Measurements from ENCODE around the gene UCN3. TPM values are rescaled to one million over a fixed set of nuclear protein-coding genes. Genes with fewer than 3 reads are reported as not detected.

UCN3 gene
- total and polyA plus RNA-seq, 2 of the 4 experiments (the other 2 are of a cell fraction): not detected

GRCh38 chr10:5369362-5370158 is 4.8 kb downstream of the UCN3 start:
- Histone ChIP-seq H3K9ac (ENCODE audit: low read depth, low read length) (no peak overlapping the region), H2BK20ac (ENCODE audit: low read depth, low read length) (no peak overlapping the region), H3K4me2 (ENCODE audit: low read depth, low read length) (no peak overlapping the region), H4K20me1 (ENCODE audit: insufficient read depth, low read length) (no peaks in the 10 kb centered on the region), H3K18ac (ENCODE audit: low read depth, low read length) (no peak overlapping the region), H3K27ac (ENCODE audit: insufficient read depth, low read length) (no peak overlapping the region), H2AK9ac (replicated peaks; ENCODE audit: low read depth, low read length, poor library complexity) (no peak overlapping the region), H4K5ac (ENCODE audit: low read depth, low read length) (no peak overlapping the region), H3K9me3 (ENCODE audit: control insufficient read depth, insufficient read depth, low read length) (peaks cover 2% of the 10 kb centered on the region; the same call in 1 of the 2 replicates), H2BK120ac (ENCODE audit: low read depth, low read length) (no peak overlapping the region), H3K4me3 (ENCODE audit: insufficient read depth, low read depth, low read length) (no peak overlapping the region), H4K8ac (ENCODE audit: low read depth in 2 of 2, low read length in 2 of 2) (no peak overlapping the region), H3K4ac (ENCODE audit: low read depth, low read length) (no peak overlapping the region), H2BK15ac (ENCODE audit: low read depth, low read length) (no peak overlapping the region), H3K9me1 (ENCODE audit: insufficient read depth, low read length) (no peaks in the 10 kb centered on the region), H3K36me3 (ENCODE audit: control insufficient read depth, insufficient read depth, low read length) (no peaks in the 10 kb centered on the region), H3K56ac (ENCODE audit: extremely low read depth, insufficient read depth, low read length) (no peak overlapping the region), H2BK5ac (ENCODE audit: low read depth, low read length, poor library complexity, severe bottlenecking) (peak overlapping the region; percentile 58), H4K91ac (ENCODE audit: insufficient read depth, low read depth, low read length) (no peak overlapping the region), H3K4me1 (ENCODE audit: control insufficient read depth, insufficient read depth, low read length) (no peaks in the 10 kb centered on the region), H3K79me1 (ENCODE audit: low read depth in 1 of 2, low read length in 2 of 2) (no peaks in the 10 kb centered on the region), H2AK5ac (ENCODE audit: low read depth, low read length) (no peak overlapping the region), H3K14ac (replicated peaks; ENCODE audit: low read depth, low read length) (no peak overlapping the region), H3K27me3 (ENCODE audit: control insufficient read depth, insufficient read depth, low read length) (peaks cover 4% of the 10 kb centered on the region), H2AFZ (replicated peaks; ENCODE audit: low read length, poor library complexity) (no peak overlapping the region), H3K23ac (ENCODE audit: low read depth, low read length) (no peak overlapping the region)
- CTCF ChIA-PET: no interaction called here
- BruUV-seq (replicated peaks): no TSS peak
- POLR2A ChIA-PET (ENCODE audit: unreplicated experiment): no interaction called here
- WGBS, 2 experiments (ENCODE audit: extremely low coverage in 2 of 2, insufficient read length in 1 of 2): 77% methylated on average over 5 of the region's 16 CpGs; no CpG with 5 or more reads in 1 of the 2 experiments
- in situ Hi-C loops (cut with MboI; ENCODE audit: low sequenced_read_pairs) (no loop called here), dilution Hi-C loops (cut with HindIII; ENCODE audit: low sequenced_read_pairs, unreplicated experiment) (no loop called here), intact Hi-C loops (cut with micrococcal nuclease) (no loop called here)
- DNase-seq (no peak), ATAC-seq (ENCODE audit: low read depth) (no peak)
- TF ChIP-seq NFE2L2 (IDR thresholded peaks at IDR 0.05; ENCODE audit: low read depth, low read length) (no peak), MXI1 (IDR thresholded peaks at IDR 0.05; ENCODE audit: borderline replicate concordance, low read depth, low read length) (no peak), RCOR1 (IDR thresholded peaks at IDR 0.05; ENCODE audit: insufficient replicate concordance, low read length) (no peak), FOS (IDR thresholded peaks at IDR 0.05; ENCODE audit: low read depth, low read length) (no peak), POLR2A (IDR thresholded peaks at IDR 0.05; ENCODE audit: low read depth, low read length) (no peak), RFX5 (IDR thresholded peaks at IDR 0.05; ENCODE audit: low read depth, low read length) (no peak), MAZ (IDR thresholded peaks at IDR 0.05; ENCODE audit: borderline replicate concordance, low read depth, low read length) (no peak), RAD21 (IDR thresholded peaks at IDR 0.05; ENCODE audit: low read length) (no peak), CTCF (conservative IDR thresholded peaks at IDR 0.05; ENCODE audit: low read depth, low read length) (no peak), CEBPB (IDR thresholded peaks at IDR 0.05; ENCODE audit: low read depth, low read length) (no peak), SMC3 (IDR thresholded peaks at IDR 0.05; ENCODE audit: low read depth, low read length) (no peak), USF2 (IDR thresholded peaks at IDR 0.05; ENCODE audit: low read depth, low read length) (no peak), CHD1 (IDR thresholded peaks at IDR 0.05; ENCODE audit: low read depth, low read length) (no peak), MAFK (IDR thresholded peaks at IDR 0.05; ENCODE audit: low read depth, low read length) (no peak), BHLHE40 (IDR thresholded peaks at IDR 0.05; ENCODE audit: low read depth, low read length) (no peak)
